ENCODE results near the gene MAST4. TPM values are rescaled to one million over a fixed set of nuclear protein-coding genes. Genes with fewer than 3 reads are reported as not detected.

Gene MAST4
- total and polyA plus RNA-seq, 2 of the 8 experiments (the other 6 are each of a cell fraction or from before 2014, with no cell fraction given) = 1.5 to 2.6 TPM

- no peak overlapping the region for H3K27ac ChIP-seq (ENCODE audit: low read depth, low read length)
- no peak overlapping the region for H3K23ac ChIP-seq (ENCODE audit: insufficient read length)
- no peak overlapping the region for H3K4me2 ChIP-seq (ENCODE audit: insufficient read depth in 1 of 2, low read depth in 2 of 2, low read length in 2 of 2)
- no peak overlapping the region for H2AFZ ChIP-seq (ENCODE audit: low read length)
- FAIRE-seq (no peak), DNase-seq (ENCODE audit: low read depth in 1 of 2, low spot score in 2 of 2) (no peak)
- H4K8ac ChIP-seq (ENCODE audit: extremely low read depth, insufficient read depth, low read length) = no peak overlapping the region
- no peak overlapping the region for H3K4ac ChIP-seq (replicated peaks; ENCODE audit: insufficient read length, low read depth, low read length)
- H4K5ac ChIP-seq (ENCODE audit: insufficient read length, low read depth, low read length) = no peak overlapping the region
- H3K4me1 ChIP-seq (replicated peaks in 1 of 4; ENCODE audit: control insufficient read depth in 3 of 4, insufficient read depth in 4 of 4, low read length in 3 of 4) = no peaks in the 10 kb centered on the region
- H3K18ac ChIP-seq (ENCODE audit: extremely low read depth, low read length) = no peak overlapping the region
- H3K27me3 ChIP-seq (replicated peaks in 1 of 4; ENCODE audit: control insufficient read depth in 3 of 4, extremely low read depth in 1 of 4, insufficient read depth in 3 of 4, low read length in 3 of 4) = no peaks in the 10 kb centered on the region
- H3K14ac ChIP-seq (ENCODE audit: insufficient read length) = no peak overlapping the region
- peaks cover 16% of the 10 kb centered on the region in 2 experiments for H3K9me3 ChIP-seq (ENCODE audit: insufficient read depth in 2 of 2, low read depth in 1 of 2, low read length in 1 of 2)
- H2BK5ac ChIP-seq (ENCODE audit: low read depth, low read length) = no peak overlapping the region
- H3K4me3 ChIP-seq (ENCODE audit: extremely low read depth in 1 of 4, insufficient read depth in 2 of 4, low read depth in 3 of 4, low read length in 4 of 4) = no peak overlapping the region
- POLR2A ChIA-PET (ENCODE audit: partially characterized antibody) = no interaction called here
- WGBS, 2 experiments (ENCODE audit: extremely low coverage in 1 of 2, insufficient coverage in 1 of 2, insufficient read length in 1 of 2, insufficient replicate concordance in 2 of 2, low coverage in 1 of 2, low lambda C conversion rate in 2 of 2, missing lambda C conversion rate in 1 of 2) = 87% methylated on average over 5 of the region's 5 CpGs; no CpG with 5 or more reads in 1 of the 2 experiments
- no peak overlapping the region for H2AK5ac ChIP-seq (ENCODE audit: low read depth, low read length)
- H2BK120ac ChIP-seq (replicated peaks; ENCODE audit: low read depth, low read length) = no peak overlapping the region
- H4K20me1 ChIP-seq (replicated peaks in 1 of 2; ENCODE audit: control insufficient read depth in 1 of 2, insufficient read depth in 2 of 2, low read length in 2 of 2) = no peaks in the 10 kb centered on the region
- no peak overlapping the region for H2BK15ac ChIP-seq (ENCODE audit: low read length)
- H3K79me2 ChIP-seq (ENCODE audit: control insufficient read depth in 1 of 2, insufficient read depth in 2 of 2, low read length in 2 of 2) = no peaks in the 10 kb centered on the region
- H3K23me2 ChIP-seq (ENCODE audit: low read depth, low read length) = no peaks in the 10 kb centered on the region
- H3K9ac ChIP-seq (replicated peaks in 1 of 4; ENCODE audit: extremely low read depth in 1 of 4, low read depth in 3 of 4, low read length in 3 of 4) = no peak overlapping the region
- no peak overlapping the region for H2BK20ac ChIP-seq (ENCODE audit: low read length)
- H4K91ac ChIP-seq (replicated peaks; ENCODE audit: insufficient read length, low read length) = no peak overlapping the region
- H3K79me1 ChIP-seq (ENCODE audit: low read depth, low read length) = no peaks in the 10 kb centered on the region
- no peak overlapping the region for H2BK12ac ChIP-seq (ENCODE audit: low read depth, low read length)
- CTCF ChIA-PET (ENCODE audit: partially characterized antibody) = no interaction called here
- no peak overlapping the region for H3K56ac ChIP-seq (replicated peaks; ENCODE audit: insufficient read length, low read depth, low read length)
- no peaks in the 10 kb centered on the region for H3K36me3 ChIP-seq (ENCODE audit: control insufficient read depth in 2 of 4, insufficient read depth in 4 of 4, low read length in 3 of 4)
- no peak for TF ChIP-seq ASH2L (IDR thresholded peaks at IDR 0.05; ENCODE audit: low read length)
- TF ChIP-seq KDM4A (IDR thresholded peaks at IDR 0.05; ENCODE audit: low read depth, low read length, severe bottlenecking) = no peak
- TF ChIP-seq NRF1 (IDR thresholded peaks at IDR 0.05; ENCODE audit: low read depth, low read length) = no peak
- no peak for TF ChIP-seq CTCF (IDR thresholded peaks at IDR 0.05; ENCODE audit: control extremely low read depth in 1 of 3, insufficient read depth in 1 of 3, low read depth in 1 of 3, low read length in 3 of 3)
- TF ChIP-seq POU5F1 (IDR thresholded peaks at IDR 0.05; ENCODE audit: low read depth, low read length) = no peak
- TF ChIP-seq TCF12 (IDR thresholded peaks at IDR 0.05; ENCODE audit: low read depth, low read length) = no peak
- no peak for TF ChIP-seq SIRT6 (IDR thresholded peaks at IDR 0.05; ENCODE audit: low read length)
- TF ChIP-seq KDM1A (IDR thresholded peaks at IDR 0.05; ENCODE audit: borderline replicate concordance, low read length) = no peak
- TF ChIP-seq CHD1 (IDR thresholded peaks at IDR 0.05; ENCODE audit: low read depth, low read length) = no peak
Observed at GRCh38 chr5:66747607-66748006, 151.4 kb downstream of the MAST4 start.

Measured in H1 (cell line).